CD4-positive, alpha-beta memory T cell (primary cell): ENCODE data around the gene PAGE4. TPM values are rescaled to one million over a fixed set of nuclear protein-coding genes. Genes with fewer than 3 reads are reported as not detected.

ENCODE experiments used
- CTCF ChIA-PET: fragments of 350-600 bp; sonication (Branson Sonifier 250); formaldehyde crosslinking; loops from one replicate; lab custom pipeline; 2021; ENCODE audit warnings: inconsistent platforms; ENCODE audit not compliant: partially characterized antibody; lab: Charles Lee
- POLR2A ChIA-PET: fragments of 350-600 bp; sonication (Branson Sonifier 250); formaldehyde crosslinking; loops from one replicate; lab custom pipeline; 2021; ENCODE audit not compliant: partially characterized antibody; lab: Charles Lee
- DNase-seq, 5 donors: peaks; one replicate each; pipeline versions ENCODE4 v3.0.0 to v3.0.0-alpha.2; 2020 to 2022; ENCODE audit warnings: mixed read lengths in 1 of 5
- H3K27ac ChIP-seq: one replicate; pipeline ENCODE4 v1.7.0; 2013; ENCODE audit warnings: low read depth, low read length
- H3K27me3 ChIP-seq: 2 replicates; pipeline ENCODE4 v1.7.0; 2013; ENCODE audit warnings: mild to moderate bottlenecking, low read length, moderate library complexity; ENCODE audit not compliant: insufficient read depth
- H3K36me3 ChIP-seq: 2 replicates; pipeline ENCODE4 v1.7.0; 2013; ENCODE audit warnings: mild to moderate bottlenecking, low read length, moderate library complexity; ENCODE audit not compliant: insufficient read depth
- H3K4me1 ChIP-seq: 2 replicates; pipeline ENCODE4 v1.7.0; 2013; ENCODE audit warnings: mild to moderate bottlenecking, low read length, moderate library complexity; ENCODE audit not compliant: insufficient read depth
- H3K4me3 ChIP-seq, 2 donors: one replicate each; pipeline ENCODE4 v1.7.0; 2013; ENCODE audit warnings: low read length in 2 of 2, mild to moderate bottlenecking in 1 of 2
- H3K9me3 ChIP-seq, 2 donors: one replicate each; pipeline ENCODE4 v1.7.0; 2013; ENCODE audit warnings: low read length in 2 of 2, control low read depth in 1 of 2; ENCODE audit not compliant: control insufficient read depth in 1 of 2
- H3K27ac Mint-ChIP-seq, 7 donors: one replicate each; pipeline ENCODE4 v1.8.0; 2020 to 2021; ENCODE audit warnings: mixed read lengths in 7 of 7, mild to moderate bottlenecking in 6 of 7, inconsistent platforms in 3 of 7, moderate library complexity in 3 of 7
- H3K27me3 Mint-ChIP-seq, 2 donors: one replicate each; pipeline ENCODE4 v1.8.0; 2020 to 2021; ENCODE audit warnings: mixed read lengths in 2 of 2
- H3K36me3 Mint-ChIP-seq, 2 donors: one replicate each; pipeline ENCODE4 v1.8.0; 2020 to 2021; ENCODE audit warnings: mixed read lengths in 2 of 2, inconsistent platforms in 1 of 2, mild to moderate bottlenecking in 1 of 2
- H3K4me1 Mint-ChIP-seq, 4 donors: one replicate each; pipeline ENCODE4 v1.8.0; 2020 to 2021; ENCODE audit warnings: mixed read lengths in 4 of 4, mild to moderate bottlenecking in 1 of 4
- H3K4me3 Mint-ChIP-seq, 8 donors: one replicate each; pipeline ENCODE4 v1.8.0; 2020 to 2021; ENCODE audit warnings: mixed read lengths in 8 of 8, mild to moderate bottlenecking in 7 of 8, moderate library complexity in 6 of 8, inconsistent platforms in 3 of 8
- H3K9me3 Mint-ChIP-seq, 8 donors: one replicate each; pipeline ENCODE4 v1.8.0; 2020 to 2021; ENCODE audit warnings: mixed read lengths in 8 of 8, mild to moderate bottlenecking in 5 of 8, inconsistent platforms in 3 of 8, moderate library complexity in 1 of 8
- intact Hi-C: fragments of 100-400 bp; cut with micrococcal nuclease; formaldehyde crosslinking; loops from one replicate; pipeline ENCODE4 v1.15.1; 2023
- polyA plus RNA-seq, 2 donors: library from polyadenylated mRNA; unstranded; fragments of 300-500 nt; fragmentation: Illumina TruSeq; gene quantifications; one replicate each; pipeline ENCODE4 v1.2.3, GENCODE V29; 2021
- total RNA-seq, 2 experiments: library from RNA; stranded (reverse); gene quantifications; one replicate each; pipeline ENCODE4 v1.2.3, GENCODE V29; 2021

PAGE4 gene, protein sequence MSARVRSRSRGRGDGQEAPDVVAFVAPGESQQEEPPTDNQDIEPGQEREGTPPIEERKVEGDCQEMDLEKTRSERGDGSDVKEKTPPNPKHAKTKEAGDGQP
- total RNA-seq (not detected), polyA plus RNA-seq (not detected)

DNA sequence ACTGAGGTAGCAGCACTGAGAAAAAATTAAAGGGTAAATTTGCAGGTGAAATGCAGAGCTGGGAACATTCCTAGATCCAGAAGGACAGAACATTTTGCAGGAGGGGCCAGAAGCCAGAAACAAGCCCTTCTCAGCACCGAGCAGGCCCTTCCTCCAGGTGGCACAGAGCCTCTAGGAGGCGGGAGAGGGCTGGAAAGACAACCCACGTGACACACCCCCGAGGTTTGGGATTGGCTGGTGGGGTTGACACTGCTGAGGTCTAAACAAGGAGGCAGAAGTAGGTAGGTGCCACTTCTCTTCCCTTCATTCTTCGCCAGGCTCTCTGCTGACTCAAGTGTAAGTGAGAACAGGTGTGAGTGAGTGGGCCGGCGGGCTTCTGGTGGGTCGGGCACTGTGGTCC lies at the start of gene PAGE4:
Gene PAGE4 (plus strand): TSS at position 288 of the 400 bp plus-strand sequence. CDS start 1,126 bp downstream, outside the sequence.
- CTCF ChIA-PET = no interaction called here
- H3K4me3 Mint-ChIP-seq = no peak within 1 kb of the TSS
- POLR2A ChIA-PET = no interaction called here
- DNase-seq = no peak
- no peak within 1 kb of the TSS for H3K27ac Mint-ChIP-seq
- no peaks in the 10 kb centered on the region for H3K9me3 Mint-ChIP-seq
- H3K36me3 Mint-ChIP-seq = no peaks in the 10 kb centered on the region
- Histone ChIP-seq H3K4me1 (no peaks in the 10 kb centered on the region), H3K4me3 (no peak within 1 kb of the TSS), H3K36me3 (no peaks in the 10 kb centered on the region), H3K9me3 (no peaks in the 10 kb centered on the region), H3K27ac (no peak within 1 kb of the TSS), H3K27me3 (no peaks in the 10 kb centered on the region)
- no peaks in the 10 kb centered on the region for H3K4me1 Mint-ChIP-seq
- peaks cover 4 to 10% of the 10 kb centered on the region in 2 donors for H3K27me3 Mint-ChIP-seq
- intact Hi-C loops = no loop called here

DNA sequence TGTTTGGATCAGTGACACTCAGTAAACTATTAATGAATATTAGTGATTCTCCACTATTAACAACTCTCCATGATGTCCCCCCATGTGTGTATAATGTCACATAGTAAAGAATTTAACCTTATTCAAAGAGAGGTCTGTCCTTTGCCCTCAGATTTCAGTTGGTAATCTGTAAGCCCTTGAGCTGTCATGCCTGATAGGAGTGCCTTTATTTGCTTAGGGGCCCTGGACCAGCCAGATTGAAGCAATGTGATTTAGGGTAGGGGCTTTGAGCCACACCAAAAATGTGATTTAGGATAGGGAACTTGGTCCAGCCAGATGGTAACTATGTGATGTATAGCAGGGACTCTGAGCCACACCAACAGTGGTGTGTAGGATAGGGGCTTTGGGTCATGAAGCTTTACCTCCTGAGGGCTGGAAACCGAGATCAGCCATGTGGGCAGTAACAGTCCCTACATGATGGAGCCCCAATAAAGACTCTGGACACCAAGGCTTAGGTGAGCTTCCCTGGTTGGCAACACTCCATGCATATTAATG lies 44.3 kb upstream of the PAGE4 start:
- H3K4me1 Mint-ChIP-seq = no peaks in the 10 kb centered on the region
- intact Hi-C loops = no loop called here

DNA sequence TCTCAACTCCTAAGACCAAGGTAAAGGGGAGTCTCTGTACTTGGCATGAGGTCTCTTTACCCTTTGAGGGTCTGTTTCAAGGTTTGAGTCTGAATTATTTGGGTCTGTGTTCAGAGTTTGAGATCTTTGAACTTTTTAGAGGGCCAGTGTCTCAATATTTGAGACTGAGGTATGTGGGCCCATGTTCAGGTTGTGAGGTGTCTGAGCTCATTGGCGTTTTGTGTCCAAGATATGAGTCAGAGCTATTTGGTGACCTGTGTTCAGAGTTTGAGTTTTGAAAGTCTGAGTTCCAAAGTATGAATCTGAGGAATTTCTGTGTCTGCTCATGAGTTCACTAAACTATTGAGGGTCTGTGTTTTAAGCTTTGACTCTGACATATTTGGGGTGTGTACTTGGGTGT lies 36.7 kb upstream of the PAGE4 start:
- Histone ChIP-seq H3K4me1 (no peaks in the 10 kb centered on the region), H3K9me3 (no peaks in the 10 kb centered on the region), H3K27me3 (no peaks in the 10 kb centered on the region), H3K4me3 (no peak overlapping the region), H3K27ac (no peak overlapping the region), H3K36me3 (no peaks in the 10 kb centered on the region)
- H3K9me3 Mint-ChIP-seq = peaks cover 0 to 2% (median 0%) of the 10 kb centered on the region in 8 donors
- intact Hi-C loops = no loop called here
- ChIA-PET CTCF (no interaction called here), POLR2A (no interaction called here)
- no peak overlapping the region for H3K4me3 Mint-ChIP-seq
- no peak overlapping the region for H3K27ac Mint-ChIP-seq
- H3K36me3 Mint-ChIP-seq = no peaks in the 10 kb centered on the region
- H3K27me3 Mint-ChIP-seq = peaks cover 2 to 6% of the 10 kb centered on the region in 2 donors
- H3K4me1 Mint-ChIP-seq = no peaks in the 10 kb centered on the region
- no peak for DNase-seq

More for the DNA sequence above, 44.3 kb upstream of the PAGE4 start:
- no peak for DNase-seq
- Histone ChIP-seq H3K4me1 (no peaks in the 10 kb centered on the region), H3K9me3 (no peaks in the 10 kb centered on the region), H3K27me3 (no peaks in the 10 kb centered on the region), H3K36me3 (no peaks in the 10 kb centered on the region), H3K27ac (no peak overlapping the region), H3K4me3 (no peak overlapping the region)
- Mint-ChIP-seq H3K9me3 (peaks cover 0 to 3% (median 0%) of the 10 kb centered on the region in 8 donors), H3K27me3 (no peaks in the 10 kb centered on the region), H3K36me3 (no peaks in the 10 kb centered on the region), H3K4me3 (no peak overlapping the region), H3K27ac (no peak overlapping the region)
- ChIA-PET CTCF (no interaction called here), POLR2A (no interaction called here)

DNA sequence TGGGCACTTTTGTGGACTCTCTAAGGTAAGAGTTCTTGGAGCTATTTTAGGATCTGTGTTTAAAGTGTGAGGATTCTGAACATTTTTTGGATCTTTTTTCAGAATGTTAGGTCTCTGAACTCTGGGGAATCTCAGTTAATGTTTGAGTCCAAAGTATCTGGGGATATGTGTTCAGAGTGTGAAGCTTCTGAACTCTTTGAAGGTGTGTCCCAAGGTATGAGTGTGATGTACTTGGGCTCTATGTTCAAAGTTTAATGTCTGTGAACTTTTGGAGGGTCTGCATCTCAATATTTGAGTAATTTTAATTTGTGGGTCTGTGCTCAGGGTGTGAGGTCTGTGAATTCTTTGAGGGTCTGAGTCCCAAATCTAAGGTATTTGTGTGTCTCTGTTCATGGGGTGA lies 35.4 kb upstream of the PAGE4 start:
- Mint-ChIP-seq H3K9me3 (peaks cover 0 to 5% (median 1%) of the 10 kb centered on the region in 8 donors), H3K27me3 (peaks cover 2 to 7% of the 10 kb centered on the region in 2 donors), H3K27ac (no peak overlapping the region), H3K4me3 (no peak overlapping the region), H3K4me1 (no peaks in the 10 kb centered on the region), H3K36me3 (no peaks in the 10 kb centered on the region)
- no peaks in the 10 kb centered on the region for H3K36me3 ChIP-seq
- ChIA-PET CTCF (no interaction called here), POLR2A (no interaction called here)
- no peaks in the 10 kb centered on the region for H3K9me3 ChIP-seq
- H3K4me3 ChIP-seq = no peak overlapping the region
- H3K4me1 ChIP-seq = no peaks in the 10 kb centered on the region
- H3K27ac ChIP-seq = no peak overlapping the region
- no peak for DNase-seq
- no peaks in the 10 kb centered on the region for H3K27me3 ChIP-seq
- intact Hi-C loops = no loop called here

DNA sequence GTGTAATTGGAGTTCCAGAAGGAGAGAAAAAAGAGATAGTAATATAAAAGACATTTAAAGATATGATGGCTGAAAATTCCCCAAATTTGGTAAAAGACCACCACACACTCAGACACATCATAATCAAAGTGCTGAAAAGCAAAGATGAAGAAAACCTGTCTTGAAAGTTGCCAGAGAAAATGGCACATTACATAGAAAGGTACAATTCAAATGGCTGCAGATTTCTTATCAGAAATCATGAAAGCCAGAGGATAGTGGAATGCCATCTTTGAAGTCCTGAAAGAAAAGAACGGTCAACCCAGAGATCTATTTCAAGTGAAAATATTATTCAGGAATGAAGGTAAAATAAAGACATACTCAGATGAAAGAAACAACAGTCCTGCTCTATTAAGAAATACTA lies 29.3 kb upstream of the PAGE4 start:
- CTCF ChIA-PET = no interaction called here
- H3K4me1 Mint-ChIP-seq = no peaks in the 10 kb centered on the region
- H3K4me3 Mint-ChIP-seq = no peak overlapping the region
- no peaks in the 10 kb centered on the region for H3K36me3 Mint-ChIP-seq
- H3K27ac ChIP-seq = no peak overlapping the region
- H3K27ac Mint-ChIP-seq = no peak overlapping the region
- peaks cover 0 to 8% (median 3%) of the 10 kb centered on the region in 8 donors for H3K9me3 Mint-ChIP-seq
- H3K9me3 ChIP-seq = no peaks in the 10 kb centered on the region
- peaks cover 2 to 7% of the 10 kb centered on the region in 2 donors for H3K27me3 Mint-ChIP-seq
- POLR2A ChIA-PET = no interaction called here
- no peak overlapping the region for H3K4me3 ChIP-seq
- H3K27me3 ChIP-seq = no peaks in the 10 kb centered on the region
- H3K4me1 ChIP-seq = no peaks in the 10 kb centered on the region
- intact Hi-C loops = no loop called here
- DNase-seq = no peak
- no peaks in the 10 kb centered on the region for H3K36me3 ChIP-seq

DNA sequence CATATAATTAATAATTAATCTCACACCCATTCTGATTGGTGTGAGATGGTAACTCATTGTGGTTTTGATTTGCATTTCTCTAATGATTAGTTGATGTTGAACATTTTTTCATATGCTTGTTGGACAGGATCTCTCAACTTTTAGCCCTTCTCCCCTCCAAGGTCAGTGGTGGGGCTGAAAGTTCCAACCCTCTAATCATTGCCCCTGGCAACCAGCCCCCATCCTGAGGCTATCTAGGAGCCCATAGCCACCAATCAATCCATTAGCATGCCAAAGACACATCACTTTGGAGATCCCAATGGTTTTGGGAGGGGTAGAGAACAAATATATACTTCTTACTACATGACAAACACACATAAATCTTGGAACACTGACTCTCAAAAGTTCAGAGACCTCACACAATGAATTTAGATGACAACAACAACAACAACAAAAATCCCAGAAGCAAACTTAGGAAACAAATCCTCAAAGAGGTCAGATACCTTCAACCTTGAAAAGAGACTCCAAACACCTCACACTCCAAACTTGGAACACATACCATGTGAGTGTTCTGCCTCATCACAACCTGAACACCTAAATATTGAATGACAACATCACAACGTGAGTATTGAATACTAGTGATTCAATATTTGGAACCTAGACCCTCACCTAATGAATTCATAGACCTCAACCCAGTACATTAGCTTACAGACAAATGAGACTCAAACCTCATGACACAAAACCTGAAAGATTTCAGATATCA lies 19.0 kb upstream of the PAGE4 start:
- Histone ChIP-seq H3K4me1 (no peaks in the 10 kb centered on the region), H3K27ac (no peak overlapping the region), H3K9me3 (no peaks in the 10 kb centered on the region), H3K27me3 (no peaks in the 10 kb centered on the region), H3K36me3 (no peaks in the 10 kb centered on the region), H3K4me3 (no peak overlapping the region)
- ChIA-PET CTCF (no interaction called here), POLR2A (no interaction called here)
- Mint-ChIP-seq H3K4me1 (no peaks in the 10 kb centered on the region), H3K27ac (no peak overlapping the region), H3K4me3 (peak overlapping the region in 1 of 8 donors; percentile 4), H3K9me3 (peaks cover 0 to 13% (median 4%) of the 10 kb centered on the region in 8 donors), H3K36me3 (no peaks in the 10 kb centered on the region), H3K27me3 (peaks cover 0 to 3% of the 10 kb centered on the region in 2 donors)
- DNase-seq = no peak
- intact Hi-C loops = no loop called here

DNA sequence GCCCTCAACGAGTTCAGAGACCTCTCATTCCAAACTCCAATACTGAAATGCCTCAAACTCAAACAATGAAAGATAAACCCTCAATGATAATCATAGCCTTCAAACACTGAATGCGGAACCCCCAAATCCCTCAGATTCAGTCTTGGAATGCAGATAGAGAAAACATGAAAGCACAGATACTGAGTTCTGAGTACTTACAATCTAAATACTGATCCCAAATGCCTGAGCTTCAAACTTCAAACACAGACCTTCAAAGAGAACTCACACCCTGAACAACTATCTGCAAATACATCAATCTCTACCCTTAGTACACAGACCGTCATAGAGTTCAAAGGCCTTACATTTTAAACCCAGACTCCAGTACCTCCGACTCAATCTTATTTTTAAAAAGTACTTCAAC lies 16.9 kb upstream of the PAGE4 start:
- Histone ChIP-seq H3K9me3 (no peaks in the 10 kb centered on the region), H3K27me3 (no peaks in the 10 kb centered on the region), H3K4me1 (no peaks in the 10 kb centered on the region), H3K4me3 (no peak overlapping the region), H3K27ac (no peak overlapping the region), H3K36me3 (no peaks in the 10 kb centered on the region)
- H3K9me3 Mint-ChIP-seq = peaks cover 0 to 6% (median 3%) of the 10 kb centered on the region in 8 donors
- intact Hi-C loops = no loop called here
- peaks cover 0 to 3% of the 10 kb centered on the region in 2 donors for H3K27me3 Mint-ChIP-seq
- no peak overlapping the region for H3K4me3 Mint-ChIP-seq
- ChIA-PET CTCF (no interaction called here), POLR2A (no interaction called here)
- no peak for DNase-seq
- H3K27ac Mint-ChIP-seq = no peak overlapping the region
- no peaks in the 10 kb centered on the region for H3K36me3 Mint-ChIP-seq
- H3K4me1 Mint-ChIP-seq = no peaks in the 10 kb centered on the region
